ENCODE data around the gene IPO13.

IPO13 gene

DNA sequence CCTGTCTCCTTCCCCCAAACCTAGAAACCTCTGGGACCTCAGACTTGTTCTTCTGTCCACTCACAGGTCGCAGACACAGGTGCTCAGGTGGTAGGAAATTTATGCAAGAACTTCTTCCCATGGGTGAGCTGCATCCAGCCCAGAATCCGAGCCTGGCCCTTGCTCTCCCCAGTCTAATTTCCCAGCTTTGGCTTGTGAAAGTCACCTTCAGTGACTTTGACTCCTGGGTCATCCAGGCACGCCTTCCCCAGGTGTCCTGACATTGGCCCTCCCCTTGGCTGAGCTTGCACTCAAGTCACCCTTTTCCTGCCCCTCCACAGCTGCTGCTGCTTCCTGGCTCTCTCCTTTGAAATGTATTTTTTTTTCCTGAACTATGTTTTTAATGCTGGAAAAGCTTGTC lies 6.6 kb downstream of the IPO13 start:
- no peak for TF ChIP-seq CTCF (IDR thresholded peaks at IDR 0.05)
- Histone ChIP-seq H3K36me3 (ENCODE audit: control insufficient read depth, insufficient read depth, low read length) (no peaks in the 10 kb centered on the region), H3K4me1 (peaks cover 5% of the 10 kb centered on the region), H3K4me3 (ENCODE audit: low read depth, low read length) (peak overlapping the region; percentile 0), H3K4me2 (ENCODE audit: low read length) (peak overlapping the region; percentile 51), H2AFZ (no peak overlapping the region), H3K27me3 (ENCODE audit: control insufficient read depth, insufficient read depth, low read length) (no peaks in the 10 kb centered on the region), H3K27ac (peak overlapping the region; percentile 60), H3K79me2 (no peaks in the 10 kb centered on the region), H3K9me3 (ENCODE audit: control insufficient read depth, low read length) (no peaks in the 10 kb centered on the region), H3K9ac (no peak overlapping the region)

DNA sequence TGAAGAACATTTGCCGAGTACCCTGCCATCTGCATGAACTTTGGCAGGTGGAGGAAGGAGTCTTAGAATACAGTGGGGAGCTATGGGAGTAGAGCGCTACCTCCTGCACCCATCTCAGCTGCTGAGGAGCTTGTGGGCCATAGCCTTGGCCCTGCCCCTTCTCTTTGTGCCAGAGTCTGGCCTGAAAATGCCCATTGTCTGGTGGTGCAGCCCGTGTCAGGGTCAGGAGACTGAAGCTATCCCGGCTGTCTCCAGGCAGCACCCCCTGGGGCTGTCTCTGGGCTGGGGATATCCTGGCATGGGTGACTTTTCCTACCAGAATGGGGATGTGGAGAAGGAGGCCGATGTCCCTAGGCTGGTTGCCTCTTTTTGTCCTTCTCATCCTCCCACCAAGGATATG lies 7.3 kb downstream of the IPO13 start:
- Histone ChIP-seq H3K9me3 (ENCODE audit: control insufficient read depth, low read length) (no peaks in the 10 kb centered on the region), H3K36me3 (ENCODE audit: control insufficient read depth, insufficient read depth, low read length) (no peaks in the 10 kb centered on the region), H3K4me1 (peaks cover 3% of the 10 kb centered on the region), H3K4me3 (ENCODE audit: low read depth, low read length) (no peak overlapping the region), H3K4me2 (ENCODE audit: low read length) (no peak overlapping the region), H2AFZ (no peak overlapping the region), H3K27ac (no peak overlapping the region), H3K27me3 (ENCODE audit: control insufficient read depth, insufficient read depth, low read length) (no peaks in the 10 kb centered on the region), H3K9ac (no peak overlapping the region), H3K79me2 (no peaks in the 10 kb centered on the region)
- no peak for TF ChIP-seq CTCF (IDR thresholded peaks at IDR 0.05)

DNA sequence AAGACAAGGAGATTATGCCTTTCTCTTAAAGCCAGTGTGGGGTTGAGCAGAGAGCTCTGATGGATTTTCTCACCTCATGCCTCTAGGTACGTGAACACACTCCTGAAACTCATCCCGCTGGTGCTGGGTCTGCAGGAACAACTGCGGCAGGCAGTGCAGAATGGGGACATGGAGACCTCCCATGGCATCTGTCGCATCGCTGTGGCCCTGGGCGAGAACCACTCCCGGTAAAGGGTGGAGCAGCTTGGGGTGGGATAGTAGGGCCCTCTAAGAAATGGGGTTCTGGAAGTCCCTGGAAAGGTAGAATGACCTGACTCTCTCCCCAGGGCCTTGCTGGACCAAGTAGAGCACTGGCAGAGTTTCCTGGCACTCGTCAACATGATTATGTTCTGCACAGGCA lies 9.5 kb downstream of the IPO13 start:
- H3K4me1 ChIP-seq: peaks cover 3% of the 10 kb centered on the region
- no peaks in the 10 kb centered on the region for H3K36me3 ChIP-seq (ENCODE audit: control insufficient read depth, insufficient read depth, low read length)
- no peaks in the 10 kb centered on the region for H3K79me2 ChIP-seq
- no peak overlapping the region for H3K4me2 ChIP-seq (ENCODE audit: low read length)
- no peak for TF ChIP-seq CTCF (IDR thresholded peaks at IDR 0.05)
- no peak overlapping the region for H3K4me3 ChIP-seq (ENCODE audit: low read depth, low read length)
- H3K9me3 ChIP-seq (ENCODE audit: control insufficient read depth, low read length): no peaks in the 10 kb centered on the region
- no peaks in the 10 kb centered on the region for H3K27me3 ChIP-seq (ENCODE audit: control insufficient read depth, insufficient read depth, low read length)
- H2AFZ ChIP-seq: no peak overlapping the region
- no peak overlapping the region for H3K9ac ChIP-seq
- H3K27ac ChIP-seq: no peak overlapping the region

DNA sequence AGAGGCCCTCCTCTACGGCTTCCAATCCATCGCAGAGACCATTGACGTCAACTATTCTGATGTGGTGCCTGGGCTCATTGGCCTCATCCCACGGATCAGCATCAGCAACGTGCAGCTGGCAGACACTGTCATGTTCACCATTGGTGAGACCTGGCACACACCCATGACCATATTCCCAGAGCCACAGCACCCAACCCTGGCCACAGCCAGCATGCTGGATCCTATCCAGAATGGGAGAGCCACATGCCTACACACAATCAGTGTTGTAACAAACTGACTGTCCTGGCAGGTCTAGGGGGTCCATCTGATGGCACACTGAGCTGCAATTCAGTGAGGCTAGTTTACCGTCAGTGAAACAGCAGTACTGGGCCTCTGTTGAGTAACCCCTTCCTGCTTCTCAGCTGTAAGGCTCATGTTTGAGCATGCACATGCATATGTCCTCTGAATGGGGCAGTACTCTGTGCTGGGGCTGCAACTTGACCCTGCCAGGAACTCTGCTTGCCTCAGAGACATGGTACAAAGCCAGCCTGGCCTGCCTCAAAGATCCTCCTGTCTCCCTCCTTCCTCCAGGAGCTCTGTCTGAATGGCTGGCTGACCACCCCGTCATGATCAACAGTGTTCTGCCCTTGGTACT lies 10.8 kb downstream of the IPO13 start:
- H3K79me2 ChIP-seq: no peaks in the 10 kb centered on the region
- H3K27ac ChIP-seq: no peak overlapping the region
- H3K4me1 ChIP-seq: peaks cover 3% of the 10 kb centered on the region
- H3K4me3 ChIP-seq (ENCODE audit: low read depth, low read length): no peak overlapping the region
- no peaks in the 10 kb centered on the region for H3K27me3 ChIP-seq (ENCODE audit: control insufficient read depth, insufficient read depth, low read length)
- no peak overlapping the region for H2AFZ ChIP-seq
- no peak overlapping the region for H3K9ac ChIP-seq
- no peak overlapping the region for H3K4me2 ChIP-seq (ENCODE audit: low read length)
- H3K36me3 ChIP-seq (ENCODE audit: control insufficient read depth, insufficient read depth, low read length): no peaks in the 10 kb centered on the region
- no peak for TF ChIP-seq CTCF (IDR thresholded peaks at IDR 0.05)
- H3K9me3 ChIP-seq (ENCODE audit: control insufficient read depth, low read length): no peaks in the 10 kb centered on the region

Measured in parathyroid adenoma (tissue), 2 donors.